Fibroblast of skin of back (primary cell): Measurements from ENCODE around the gene SEC14L5.
"Not testable (repeated sequence)": the region's sequence is repeated elsewhere in the genome, so short reads cannot be mapped to it uniquely, and the experiment has no call there.

Experiments
- DNase-seq: peaks from one replicate; pipeline ENCODE4 v3.0.0-alpha.2; 2013

The SEC14L5 gene

DNA sequence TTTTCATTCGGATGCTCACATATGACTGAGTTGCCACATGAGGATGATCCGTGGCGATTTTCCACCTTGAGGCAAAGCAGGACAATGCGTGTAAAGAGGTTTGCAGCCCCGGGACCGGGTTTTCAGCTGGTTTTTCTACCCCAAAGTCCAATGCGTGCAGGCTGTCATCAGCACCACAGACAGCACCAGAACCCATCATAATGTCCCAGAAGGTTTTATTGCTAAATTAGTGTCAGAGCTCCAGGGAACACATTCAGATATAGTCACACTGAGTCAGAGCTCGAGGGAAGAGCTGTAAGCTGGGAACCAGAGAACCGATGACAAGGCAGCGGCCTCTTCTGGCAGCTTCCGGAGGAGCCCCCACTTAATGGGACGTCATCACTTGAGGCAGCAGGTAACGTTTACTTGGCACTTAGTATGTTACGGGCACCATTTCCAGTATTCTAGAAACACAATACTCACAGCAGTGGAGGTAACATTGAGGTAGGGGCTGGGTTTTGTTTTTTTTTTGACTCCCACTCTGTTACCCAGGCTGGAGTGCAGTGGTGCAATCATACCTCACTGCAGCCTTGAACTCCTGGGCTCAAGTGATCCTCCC, 84.5 kb downstream of the SEC14L5 start:
- DNase-seq: peak; percentile 39

DNA sequence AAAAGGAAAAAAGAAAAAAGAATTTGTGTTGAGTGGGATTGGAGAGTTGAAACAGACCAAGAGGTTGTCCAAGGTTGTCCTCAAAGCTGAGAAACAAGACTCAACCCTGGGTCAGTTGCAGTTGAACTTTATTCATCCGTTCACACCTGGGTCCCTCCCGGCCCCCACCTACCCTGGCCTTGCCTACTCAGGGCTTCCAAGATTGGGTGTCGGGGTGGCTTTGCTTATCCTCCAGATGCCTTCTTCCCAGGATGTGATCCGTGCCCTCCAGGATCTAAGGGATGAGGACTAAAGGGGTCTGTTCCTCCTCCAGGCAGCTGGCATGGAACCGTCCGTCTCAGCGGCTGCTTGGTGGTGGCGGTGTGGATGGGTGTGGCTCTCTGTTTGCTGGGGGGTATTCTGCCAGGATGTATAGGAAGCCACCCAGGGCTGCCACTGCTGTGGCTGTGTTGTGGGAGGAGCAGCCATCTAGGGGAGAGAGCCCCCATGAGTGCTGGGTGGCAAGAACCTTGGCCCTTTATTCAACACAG, 85.9 kb downstream of the SEC14L5 start:
- DNase-seq: no peak

DNA sequence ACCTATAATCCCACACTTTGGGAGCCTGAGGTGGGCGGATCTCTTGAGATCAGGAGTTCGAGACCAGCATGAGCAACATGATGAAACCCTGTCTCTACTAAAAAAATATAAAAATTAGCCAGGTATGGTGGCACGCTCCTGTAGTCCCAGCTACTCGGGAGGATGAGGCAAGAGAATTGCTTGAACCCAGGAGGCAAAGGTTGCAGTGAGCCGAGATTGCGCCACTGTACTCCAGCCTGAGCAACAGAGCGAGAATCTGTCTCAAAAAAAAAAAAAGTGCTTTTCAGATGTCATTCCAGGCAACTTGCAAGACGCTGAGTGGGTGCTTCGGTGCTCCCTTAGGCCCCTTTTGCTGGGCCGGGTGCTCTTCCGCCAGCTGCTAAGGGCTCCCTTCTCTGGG, 86.5 kb downstream of the SEC14L5 start:
- not testable (repeated sequence) for DNase-seq

DNA sequence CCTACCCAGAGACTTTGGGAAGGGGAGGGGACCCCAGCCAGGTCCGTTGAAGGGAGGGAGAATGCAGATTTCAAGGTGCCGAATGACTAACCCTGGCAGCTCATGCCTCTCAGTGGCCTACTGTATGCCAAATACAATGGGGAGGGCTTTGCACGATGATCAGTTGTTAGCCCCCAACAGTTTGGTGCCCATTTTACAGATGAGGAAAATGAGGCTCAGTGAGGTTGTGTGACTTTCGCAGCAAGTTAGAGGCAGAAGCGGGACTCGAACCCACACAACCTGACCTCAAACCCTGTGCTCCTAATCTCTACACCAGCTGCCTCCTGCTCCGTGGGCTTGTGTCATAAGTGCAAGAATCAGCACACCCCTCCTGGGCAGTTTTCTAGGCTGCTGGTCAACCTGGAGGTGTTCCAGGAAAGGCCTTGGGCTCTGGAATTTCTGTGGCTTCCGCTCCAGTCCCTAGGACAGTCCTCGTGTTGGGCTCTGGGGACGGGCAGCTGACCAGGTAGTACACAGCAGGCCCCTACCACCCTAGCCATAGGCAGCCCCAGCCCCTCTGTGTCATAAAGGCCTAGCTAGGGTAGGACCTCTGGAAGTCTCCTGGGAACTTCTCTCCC, 87.5 kb downstream of the SEC14L5 start:
- DNase-seq: no peak

DNA sequence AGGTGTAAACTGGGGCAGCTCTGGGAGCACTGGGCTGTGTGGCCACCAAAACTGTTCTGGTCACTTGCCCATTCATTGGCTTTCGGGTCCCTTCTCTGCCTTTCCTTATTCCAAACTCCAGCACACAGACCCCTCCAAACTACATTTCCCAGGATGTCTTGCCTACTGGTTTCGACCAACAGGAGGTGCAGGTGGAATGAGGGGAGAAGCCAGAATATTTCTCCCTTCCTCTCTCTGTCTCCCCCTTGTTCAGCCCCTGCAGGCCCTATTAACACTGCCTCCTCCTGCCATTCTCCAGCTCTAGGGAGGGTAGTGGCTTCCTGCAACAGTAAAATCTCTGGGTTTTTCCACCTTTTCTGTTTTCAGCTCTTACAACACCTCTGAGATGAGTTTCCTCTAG, 88.8 kb downstream of the SEC14L5 start:
- no peak for DNase-seq

DNA sequence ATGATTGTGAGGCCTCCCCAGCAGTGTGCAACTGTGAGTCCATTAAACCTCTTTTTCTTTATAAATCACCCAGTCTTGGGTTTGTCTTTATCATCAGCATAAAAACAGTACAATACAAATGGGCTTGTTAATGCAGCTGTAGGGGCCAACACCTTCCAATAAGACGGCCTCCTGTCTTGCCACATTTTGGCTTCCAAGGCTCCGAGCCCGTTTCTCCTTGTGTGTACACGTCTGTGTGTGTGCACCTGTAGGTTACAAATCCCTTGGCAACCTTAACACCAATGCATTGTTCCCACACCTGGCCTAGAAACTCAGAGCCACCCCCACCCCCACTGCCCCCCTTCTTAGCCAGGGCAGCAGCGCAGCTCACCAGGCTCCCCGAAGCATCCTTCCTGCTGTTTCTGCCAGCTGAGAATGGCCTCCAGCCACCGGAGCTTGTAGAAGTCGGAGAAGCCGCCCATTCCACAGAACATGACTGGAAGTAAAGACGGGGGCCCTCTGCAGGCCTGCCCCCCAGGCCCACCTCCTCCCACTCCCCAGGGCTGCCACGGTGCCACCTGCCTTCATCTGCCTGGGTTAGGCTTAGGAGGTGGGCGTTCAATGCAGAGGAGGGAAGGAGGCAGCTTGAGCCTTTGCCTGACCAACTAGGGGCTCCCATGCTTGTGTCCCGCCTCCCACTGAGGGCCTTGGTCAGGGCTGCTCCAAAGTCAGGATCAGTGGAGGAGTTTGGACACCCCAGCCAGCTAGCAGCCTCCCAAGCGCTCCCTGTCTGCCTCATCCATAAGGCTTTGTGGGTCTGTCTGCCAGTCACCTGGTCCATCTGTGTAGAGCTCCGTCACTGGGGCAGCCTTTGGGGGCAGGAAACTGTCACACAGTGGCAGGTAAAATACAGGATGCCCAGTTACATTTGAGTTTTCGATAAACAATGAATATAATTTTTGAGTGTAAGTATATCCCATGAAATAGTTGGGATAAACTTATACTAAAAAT, 97.0 kb downstream of the SEC14L5 start:
- DNase-seq: no peak

DNA sequence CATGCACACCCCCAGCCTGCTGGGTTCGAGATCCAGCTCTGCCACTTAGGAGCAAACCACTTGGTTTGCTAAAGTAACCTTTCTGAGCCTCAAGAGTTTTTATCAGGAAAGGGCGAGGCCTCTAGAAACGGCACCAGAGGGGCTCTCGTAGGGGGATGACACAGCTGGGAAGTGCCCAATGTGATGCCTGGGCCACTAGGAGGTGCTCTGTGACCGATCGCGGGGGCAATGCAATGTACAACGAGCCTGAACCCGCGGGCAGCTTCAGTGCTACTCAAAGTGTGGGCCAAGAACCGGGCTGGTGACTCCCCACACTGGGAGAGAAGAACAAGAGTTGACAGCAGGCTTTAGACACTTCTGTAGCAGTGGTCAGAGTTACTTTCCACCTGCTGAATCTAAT, 98.2 kb downstream of the SEC14L5 start:
- DNase-seq: peak; percentile 23

DNA sequence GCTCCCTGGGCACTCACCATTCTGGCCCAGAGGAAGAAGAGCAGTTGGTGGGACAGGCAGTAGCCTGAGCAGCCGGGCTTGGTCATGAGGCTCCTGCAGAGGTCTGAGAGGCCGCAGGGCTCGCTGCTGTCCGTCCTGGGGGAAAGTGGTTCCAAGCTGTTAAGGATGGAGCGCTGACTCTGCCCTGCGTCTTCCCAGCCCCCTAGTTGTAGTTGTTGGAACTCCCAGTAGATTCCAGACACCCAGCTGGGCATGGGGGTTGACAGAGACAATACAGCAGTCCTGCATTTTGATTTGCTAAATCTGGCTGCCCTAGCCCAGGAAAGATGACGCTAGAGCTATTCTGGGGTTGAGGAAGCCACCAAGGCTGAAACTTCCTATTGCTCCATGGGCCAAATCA, 100.3 kb downstream of the SEC14L5 start:
- peak; percentile 47 for DNase-seq

DNA sequence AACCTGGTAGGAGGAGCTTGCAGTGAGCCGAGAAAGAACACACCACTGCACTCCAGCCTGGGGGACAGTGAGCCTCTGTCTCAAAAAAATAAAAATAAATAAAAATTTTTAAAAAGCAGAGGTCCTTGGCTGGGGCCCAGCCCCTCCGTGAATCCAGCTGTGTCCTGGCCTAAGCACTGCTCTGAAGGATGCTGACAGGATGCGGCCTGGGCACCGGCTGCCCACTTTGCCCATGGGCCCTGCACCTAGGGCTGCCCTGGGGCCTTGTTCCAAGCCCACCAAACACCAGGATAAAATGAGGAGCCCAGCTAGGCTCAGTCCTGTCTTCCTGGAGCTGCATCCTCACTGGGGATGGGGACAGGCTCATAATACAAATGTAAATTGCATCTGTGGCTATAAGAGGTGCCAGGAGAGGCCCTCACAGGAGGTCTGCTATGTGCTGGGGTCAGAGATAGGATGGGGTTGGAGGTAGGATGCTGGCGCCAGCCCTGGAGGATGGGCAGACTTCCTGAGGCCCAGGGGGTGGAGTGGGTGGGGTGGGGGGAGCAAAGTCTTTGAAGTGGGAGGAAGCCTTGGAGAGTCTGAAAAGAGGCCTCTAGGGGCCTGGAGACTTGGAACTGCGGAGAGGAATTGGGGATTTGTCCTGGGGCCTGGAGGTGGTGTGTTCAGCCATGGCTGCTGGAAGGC, 101.4 kb downstream of the SEC14L5 start:
- no peak for DNase-seq

DNA sequence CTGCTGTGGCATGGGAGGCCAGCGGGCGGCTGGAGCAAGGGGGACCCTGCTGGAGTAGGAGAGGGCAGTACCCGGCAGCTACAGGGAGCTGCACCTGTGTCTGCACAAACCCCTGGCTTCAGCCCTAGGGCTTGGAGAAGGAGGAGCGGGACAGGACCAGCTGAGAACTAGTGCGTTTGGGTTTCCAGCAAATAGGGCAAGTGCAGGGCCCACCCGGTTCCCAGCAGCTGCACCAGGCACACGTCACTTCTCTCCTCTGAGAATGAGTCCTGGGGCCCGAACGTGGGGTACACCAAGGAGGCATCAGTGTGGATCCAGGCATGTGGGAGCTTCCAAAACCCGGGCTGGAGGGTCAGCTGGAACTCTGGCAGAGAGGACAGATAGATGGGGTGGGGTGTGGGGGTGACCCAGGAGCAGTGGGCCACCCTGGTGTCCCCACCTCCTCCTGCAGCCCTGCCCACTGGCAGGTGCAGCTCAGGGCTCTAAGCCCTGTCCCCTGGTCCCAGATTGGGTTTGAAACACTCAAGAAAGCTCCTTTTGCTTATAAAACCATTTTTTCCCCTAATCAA, 102.0 kb downstream of the SEC14L5 start:
- DNase-seq: no peak

DNA sequence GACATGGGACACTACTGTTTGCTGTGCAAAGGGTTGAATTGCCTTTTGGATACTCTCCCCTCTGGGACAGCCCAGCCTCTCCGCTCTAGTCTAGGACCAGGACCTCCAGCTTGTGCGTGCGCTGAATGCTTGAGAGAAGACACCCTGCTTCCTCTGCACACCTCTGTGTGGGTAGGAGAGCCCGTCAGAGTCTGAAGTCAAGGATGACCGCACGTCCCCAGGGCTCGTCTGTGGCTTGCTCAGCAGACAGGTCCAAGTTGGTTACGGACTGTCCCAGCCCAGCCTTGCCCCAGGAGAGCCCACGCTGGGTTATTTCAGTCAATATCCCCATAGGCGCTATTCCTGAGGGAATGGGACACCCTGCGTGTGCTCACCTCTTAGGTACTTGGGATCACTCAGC, 103.9 kb downstream of the SEC14L5 start:
- DNase-seq: no peak

DNA sequence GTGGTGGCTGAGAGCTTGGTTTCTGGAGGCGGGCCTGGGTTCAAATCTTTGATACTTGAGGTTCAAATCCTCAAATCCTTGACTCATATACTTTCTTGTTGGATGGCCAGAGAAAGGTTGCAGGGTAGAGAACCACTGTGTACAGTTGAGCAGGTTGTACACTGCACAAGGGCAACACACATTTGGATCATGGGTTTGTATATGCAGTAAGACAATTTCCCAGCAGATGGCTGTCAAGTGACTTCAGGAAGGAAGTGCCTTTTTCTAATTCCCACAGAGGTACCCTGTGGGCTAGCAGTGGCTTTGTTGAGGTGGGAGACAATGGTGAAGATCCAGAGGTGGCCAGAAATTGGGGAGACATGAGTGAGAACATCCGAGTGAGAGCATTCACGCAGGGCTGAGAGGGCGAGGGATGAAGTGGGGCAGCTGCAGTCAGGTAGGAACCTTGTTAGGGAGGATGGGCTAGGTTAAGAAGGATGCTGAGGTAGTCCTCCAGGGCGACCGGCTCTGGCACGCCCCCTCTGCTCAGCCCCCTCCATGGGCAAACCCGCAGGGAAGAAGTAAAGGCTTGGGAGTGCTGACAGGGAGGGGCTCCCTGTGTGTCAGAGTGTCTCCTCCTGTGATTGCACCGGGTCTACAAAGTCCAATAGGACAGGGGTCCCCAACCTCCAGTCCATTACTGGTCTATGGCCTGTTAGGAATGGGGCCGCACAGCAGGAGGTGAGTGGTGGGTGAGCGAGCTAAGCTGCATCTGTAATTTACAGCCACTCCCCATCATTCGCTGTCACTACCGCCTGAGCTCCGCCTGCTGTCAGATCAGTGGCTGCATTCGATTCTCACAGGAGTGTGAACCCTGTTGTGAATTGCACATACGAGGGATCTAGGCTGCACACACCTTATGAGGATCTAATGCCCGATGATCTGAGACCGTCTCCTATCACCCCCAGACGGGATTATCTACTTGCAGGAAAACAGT, 104.9 kb downstream of the SEC14L5 start:
- DNase-seq: no peak

DNA sequence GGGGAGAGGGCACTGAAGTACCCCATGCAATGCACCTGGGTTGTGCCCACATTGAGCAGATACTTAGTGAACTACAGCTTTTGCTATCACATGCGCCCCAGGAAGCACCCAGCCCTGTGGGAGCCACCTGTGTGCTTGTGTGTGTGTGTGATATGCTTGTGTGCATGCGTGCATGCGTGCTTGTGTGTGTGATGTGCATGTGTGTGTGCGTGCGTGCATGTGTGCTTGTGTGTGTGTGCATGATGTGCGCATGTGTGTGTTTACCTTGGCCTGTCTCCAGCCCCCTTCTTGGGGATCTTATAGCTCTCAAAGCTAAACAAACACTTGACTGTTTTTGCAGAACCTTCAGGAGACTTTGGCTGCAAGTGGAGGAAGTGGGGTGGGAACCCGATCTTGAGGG, 106.8 kb downstream of the SEC14L5 start:
- no peak for DNase-seq

DNA sequence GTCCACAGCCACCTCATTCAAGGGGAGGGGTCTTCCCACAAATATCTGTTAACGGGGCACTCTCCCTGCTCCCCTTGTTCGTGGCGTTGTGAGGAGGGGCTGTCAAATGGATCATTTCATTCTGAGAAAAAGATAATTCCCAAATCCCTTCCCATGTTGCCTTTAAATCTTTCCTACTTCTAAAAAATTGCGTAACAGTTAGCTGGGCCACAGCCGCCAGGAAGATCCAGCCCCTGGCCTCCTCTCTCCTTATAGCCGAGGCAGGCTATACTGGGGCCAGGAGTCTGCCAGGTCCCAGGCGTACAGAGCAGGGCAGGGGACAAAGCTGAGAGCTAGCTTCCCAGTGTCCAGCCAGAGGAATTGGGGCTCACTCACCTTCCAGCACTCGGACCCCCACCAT, 107.2 kb downstream of the SEC14L5 start:
- no peak for DNase-seq

DNA sequence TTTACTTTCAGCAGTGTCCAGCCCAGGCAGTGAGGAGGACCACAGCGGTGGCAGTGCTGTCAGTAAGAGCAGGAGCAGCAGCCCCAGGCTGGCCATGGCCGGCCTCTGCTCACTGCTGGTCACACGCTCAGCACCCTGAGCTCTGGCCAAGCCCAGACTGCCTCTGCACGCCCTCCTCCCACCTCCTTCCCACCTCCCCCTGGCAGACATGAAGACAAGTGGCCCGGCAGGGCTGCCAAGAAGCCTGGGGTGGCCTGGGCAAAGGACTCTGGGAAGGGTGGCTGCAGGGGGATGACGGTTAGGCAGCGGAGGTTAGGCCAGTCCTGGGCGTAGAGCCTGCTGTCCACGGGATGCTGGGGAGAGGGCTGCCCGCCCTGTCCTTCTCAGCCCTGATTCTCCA, 107.7 kb downstream of the SEC14L5 start, which contains the start of gene C16orf89:
C16orf89 (minus strand) TSS at position 144 of the 400 bp plus-strand sequence; CDS start at position 96, 48 bp downstream.
- DNase-seq: no peak

DNA sequence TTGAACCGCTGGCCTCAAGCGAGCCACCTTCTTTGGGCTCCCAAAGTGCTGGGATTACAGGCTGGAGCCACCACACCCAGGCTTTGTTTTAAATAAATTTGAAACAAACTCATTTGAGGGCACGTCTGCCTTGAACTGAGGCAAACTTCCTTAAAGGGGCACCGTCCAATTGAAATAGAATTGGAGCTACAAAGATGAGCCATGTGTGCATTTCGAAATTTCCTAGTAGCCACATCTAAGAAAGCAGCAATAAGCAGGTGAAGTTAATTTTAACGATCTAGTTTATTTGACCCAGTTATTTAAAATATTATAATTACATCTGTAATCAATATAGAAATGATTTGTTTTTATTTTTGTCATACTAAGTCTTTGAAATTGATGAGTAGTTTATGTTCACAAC, 108.4 kb downstream of the SEC14L5 start:
- DNase-seq: no peak
